Measurements from ENCODE around the gene NRN1L.
"Not testable (repeated sequence)": the region's sequence is repeated elsewhere in the genome, so short reads cannot be mapped to it uniquely, and the experiment has no call there.

The NRN1L gene

GRCh38 chr16:67884684-67885083, at the start of gene NRN1L:
Gene NRN1L (plus strand): TSS chr16:67884885. CDS start chr16:67884904, 19 bp downstream.
- DNase-seq, result peak; percentile 92

GRCh38 chr16:67837190-67837589, 47.5 kb upstream of the NRN1L start:
- H3K36me3 ChIP-seq; H3K4me3 ChIP-seq (ENCODE audit: low read depth, low read length); H3K27ac ChIP-seq; H3K27me3 ChIP-seq (ENCODE audit: insufficient read depth, low read depth, severe bottlenecking); H3K9me3 ChIP-seq (ENCODE audit: severe bottlenecking); DNase-seq: not testable (repeated sequence)

More at GRCh38 chr16:67884684-67885083, at the start of gene NRN1L:
- peak within 1 kb of the TSS; percentile 75 for H3K27ac ChIP-seq
- TF ChIP-seq CTCF (IDR thresholded peaks at IDR 0.05; ENCODE audit: low read depth, low read length), result no peak
- peaks cover 48% of the 10 kb centered on the region for H3K36me3 ChIP-seq
- H3K4me3 ChIP-seq (ENCODE audit: low read depth, low read length), result no peak within 1 kb of the TSS
- no peaks in the 10 kb centered on the region for H3K9me3 ChIP-seq (ENCODE audit: severe bottlenecking)
- H3K27me3 ChIP-seq (ENCODE audit: insufficient read depth, low read depth, severe bottlenecking), result no peaks in the 10 kb centered on the region

GRCh38 chr16:67837811-67838210, 46.9 kb upstream of the NRN1L start:
- TF ChIP-seq CTCF (IDR thresholded peaks at IDR 0.05; ENCODE audit: low read depth, low read length), result no peak
- no peak overlapping the region for H3K4me3 ChIP-seq (ENCODE audit: low read depth, low read length)
- H3K36me3 ChIP-seq, result peaks cover 2% of the 10 kb centered on the region; the same call in 1 of the 2 replicates
- no peaks in the 10 kb centered on the region for H3K27me3 ChIP-seq (ENCODE audit: insufficient read depth, low read depth, severe bottlenecking)
- no peaks in the 10 kb centered on the region for H3K9me3 ChIP-seq (ENCODE audit: severe bottlenecking)
- no peak overlapping the region for H3K27ac ChIP-seq
- no peak for DNase-seq

DNA sequence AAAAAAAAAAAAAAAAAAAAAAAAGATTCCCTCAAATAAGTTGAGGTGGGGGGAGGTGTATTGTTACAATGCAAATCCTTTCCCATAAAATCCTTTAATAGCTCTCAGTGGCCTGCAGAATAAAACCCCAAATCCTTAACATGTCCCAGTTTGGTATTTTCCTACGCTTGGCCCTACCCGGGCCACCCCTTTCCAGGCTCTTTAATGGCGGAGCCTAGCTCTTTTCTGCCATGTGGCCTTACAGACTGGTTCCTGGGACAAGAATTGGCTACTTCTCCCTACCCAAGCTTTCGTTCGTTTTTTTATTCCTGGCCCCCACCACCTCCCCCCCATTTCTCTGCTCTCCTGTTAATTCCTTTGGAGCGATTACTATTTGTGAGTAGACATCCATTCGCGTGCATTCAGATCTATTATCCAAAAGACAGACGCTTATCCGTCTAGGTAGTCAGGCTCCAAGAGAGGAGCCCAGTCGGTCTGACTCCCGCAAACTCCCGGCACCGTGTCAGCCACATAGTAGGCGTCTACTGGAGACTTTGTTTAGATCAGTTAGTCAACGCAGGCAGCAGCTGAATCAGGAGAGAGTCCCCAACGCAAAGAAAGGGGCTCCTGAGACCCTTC, 43.4 kb upstream of the NRN1L start:
- DNase-seq, result no peak
- TF ChIP-seq CTCF (IDR thresholded peaks at IDR 0.05; ENCODE audit: low read depth, low read length), result no peak
- H3K27me3 ChIP-seq (ENCODE audit: insufficient read depth, low read depth, severe bottlenecking), result no peaks in the 10 kb centered on the region
- H3K4me3 ChIP-seq (ENCODE audit: low read depth, low read length), result peak overlapping the region; percentile 84
- H3K27ac ChIP-seq, result peak overlapping the region; percentile 99
- no peaks in the 10 kb centered on the region for H3K9me3 ChIP-seq (ENCODE audit: severe bottlenecking)
- peaks cover 19% of the 10 kb centered on the region for H3K36me3 ChIP-seq

DNA sequence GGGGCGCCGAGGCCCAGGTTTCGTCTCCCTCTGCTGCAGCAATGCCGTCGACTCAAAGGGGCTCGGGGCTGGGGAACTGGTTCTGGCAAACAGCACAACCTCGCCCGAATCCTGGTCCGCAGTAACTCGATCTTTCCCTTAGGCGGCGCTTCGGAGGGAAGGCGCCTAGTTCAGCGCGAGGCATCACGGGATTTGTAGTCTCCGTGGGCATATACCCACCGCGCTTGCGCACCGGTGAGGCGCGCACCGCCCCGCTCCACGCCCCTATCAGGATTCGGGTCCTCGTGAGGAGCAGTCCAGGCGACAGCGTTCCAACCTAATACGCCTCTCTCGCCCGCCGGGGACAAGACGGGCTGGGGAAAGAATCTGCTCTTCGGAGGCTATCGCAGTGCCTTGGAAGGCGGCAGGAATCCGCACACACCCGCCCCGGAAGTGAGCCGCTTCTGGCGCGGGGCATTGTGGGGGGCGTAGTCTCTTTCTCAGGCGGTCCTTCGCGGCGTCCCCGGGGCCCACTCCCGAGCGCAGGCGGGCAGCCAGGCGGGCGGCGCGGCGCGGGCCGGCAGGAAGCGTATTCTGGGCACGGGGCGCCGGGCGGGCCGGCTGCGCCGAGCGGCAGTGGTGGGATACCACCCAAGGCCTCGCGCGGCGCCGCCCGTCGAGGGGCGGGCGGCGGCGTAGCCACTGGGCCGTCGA, 42.7 kb upstream of the NRN1L start, which contains the start of gene THAP11:
Gene THAP11 (plus strand): TSS at position 505 of the 693 bp plus-strand sequence. CDS start 235 bp downstream, outside the sequence.
- Histone ChIP-seq H3K36me3 (peaks cover 19% of the 10 kb centered on the region), H3K27me3 (ENCODE audit: insufficient read depth, low read depth, severe bottlenecking) (no peaks in the 10 kb centered on the region), H3K4me3 (ENCODE audit: low read depth, low read length) (peak within 1 kb of the TSS; percentile 84), H3K9me3 (ENCODE audit: severe bottlenecking) (no peaks in the 10 kb centered on the region), H3K27ac (peak within 1 kb of the TSS; percentile 99)
- TF ChIP-seq CTCF (IDR thresholded peaks at IDR 0.05; ENCODE audit: low read depth, low read length), result peak; percentile 91
- peak; percentile 95 for DNase-seq

- peak; percentile 53 for TF ChIP-seq CTCF (IDR thresholded peaks at IDR 0.05; ENCODE audit: low read depth, low read length)
- Histone ChIP-seq H3K36me3 (peaks cover 24% of the 10 kb centered on the region), H3K27ac (peak overlapping the region; percentile 99), H3K4me3 (ENCODE audit: low read depth, low read length) (peak overlapping the region; percentile 84), H3K9me3 (ENCODE audit: severe bottlenecking) (no peaks in the 10 kb centered on the region), H3K27me3 (ENCODE audit: insufficient read depth, low read depth, severe bottlenecking) (no peaks in the 10 kb centered on the region)
- peak; percentile 54 for DNase-seq
These were observed 42.0 kb upstream of the NRN1L start for GRCh38 chr16:67842509-67843342.
